ENCODE measurements around the gene EPB41L4B.

Gene EPB41L4B

DNA sequence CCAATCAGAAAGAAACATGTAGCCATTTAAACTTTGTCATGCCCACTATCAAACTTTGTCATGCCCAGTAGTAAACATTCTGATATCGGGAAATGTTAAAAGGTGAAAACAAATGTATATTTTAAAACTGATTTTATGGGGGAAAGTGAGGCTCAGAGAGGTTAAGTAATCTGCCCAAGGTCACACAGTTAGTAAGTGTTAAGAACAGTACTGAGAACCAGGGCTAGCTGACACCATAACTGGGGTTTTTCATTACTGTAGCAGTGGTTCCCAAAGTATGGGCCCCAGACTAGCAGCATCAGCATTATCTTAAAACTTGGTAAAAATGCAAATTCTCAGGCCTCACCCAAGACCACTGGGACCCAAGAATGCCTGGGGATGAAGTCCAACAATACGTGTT is 143.9 kb downstream of the EPB41L4B start:
- in situ Hi-C loops (cut with HindIII; ENCODE audit: low sequenced_read_pairs): no loop called here
- TF ChIP-seq, protein P1, sequence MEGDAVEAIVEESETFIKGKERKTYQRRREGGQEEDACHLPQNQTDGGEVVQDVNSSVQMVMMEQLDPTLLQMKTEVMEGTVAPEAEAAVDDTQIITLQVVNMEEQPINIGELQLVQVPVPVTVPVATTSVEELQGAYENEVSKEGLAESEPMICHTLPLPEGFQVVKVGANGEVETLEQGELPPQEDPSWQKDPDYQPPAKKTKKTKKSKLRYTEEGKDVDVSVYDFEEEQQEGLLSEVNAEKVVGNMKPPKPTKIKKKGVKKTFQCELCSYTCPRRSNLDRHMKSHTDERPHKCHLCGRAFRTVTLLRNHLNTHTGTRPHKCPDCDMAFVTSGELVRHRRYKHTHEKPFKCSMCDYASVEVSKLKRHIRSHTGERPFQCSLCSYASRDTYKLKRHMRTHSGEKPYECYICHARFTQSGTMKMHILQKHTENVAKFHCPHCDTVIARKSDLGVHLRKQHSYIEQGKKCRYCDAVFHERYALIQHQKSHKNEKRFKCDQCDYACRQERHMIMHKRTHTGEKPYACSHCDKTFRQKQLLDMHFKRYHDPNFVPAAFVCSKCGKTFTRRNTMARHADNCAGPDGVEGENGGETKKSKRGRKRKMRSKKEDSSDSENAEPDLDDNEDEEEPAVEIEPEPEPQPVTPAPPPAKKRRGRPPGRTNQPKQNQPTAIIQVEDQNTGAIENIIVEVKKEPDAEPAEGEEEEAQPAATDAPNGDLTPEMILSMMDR (IDR thresholded peaks at IDR 0.05; ENCODE audit: low read depth, low read length, missing control alignments): no peak
- DNase-seq (ENCODE audit: low read depth): no peak
- no peak overlapping the region for H3K4me3 ChIP-seq (ENCODE audit: low read depth, low read length)

DNA sequence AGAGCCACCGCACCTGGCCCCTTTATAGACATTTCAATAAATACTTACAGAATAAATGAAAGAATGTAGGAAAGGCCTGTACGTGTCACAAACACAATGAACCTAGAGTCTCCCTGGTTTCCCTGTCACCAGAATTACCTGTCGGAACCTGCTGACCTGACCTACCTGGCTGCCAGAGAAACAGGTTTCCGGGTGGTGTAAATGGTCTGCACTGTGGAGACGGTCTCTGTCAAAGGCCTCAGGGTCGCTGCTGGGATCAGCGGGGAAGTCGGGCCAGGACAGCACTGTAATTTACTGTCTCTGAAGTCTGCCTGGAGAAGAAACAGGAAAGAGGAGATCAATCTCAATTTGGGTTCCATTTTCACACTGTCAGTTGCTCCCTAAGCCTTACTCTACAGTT is 144.5 kb downstream of the EPB41L4B start:
- no peak overlapping the region for H3K4me3 ChIP-seq (ENCODE audit: low read depth, low read length)
- TF ChIP-seq, protein P1 (IDR thresholded peaks at IDR 0.05; ENCODE audit: low read depth, low read length, missing control alignments): no peak
- no peak for DNase-seq (ENCODE audit: low read depth)
- in situ Hi-C loops (cut with HindIII; ENCODE audit: low sequenced_read_pairs): no loop called here

DNA sequence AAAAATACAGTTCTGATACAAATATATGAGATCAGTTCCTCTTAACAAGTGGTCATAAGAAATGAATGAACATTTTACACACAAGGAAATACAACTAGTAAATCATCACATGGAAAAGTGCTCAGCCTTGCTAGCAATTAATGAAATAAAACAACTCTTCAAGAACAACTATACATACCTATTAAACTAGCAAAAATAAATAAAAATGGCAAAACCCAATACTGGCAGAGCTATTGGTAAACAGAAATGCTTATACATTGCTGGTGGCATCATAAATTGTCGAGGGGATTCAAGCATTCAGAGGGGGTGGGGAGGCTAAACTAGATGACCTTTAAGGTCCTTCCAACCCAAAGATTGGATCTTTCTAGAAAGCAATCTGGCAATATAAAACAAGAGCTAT is 147.9 kb downstream of the EPB41L4B start:
- DNase-seq (ENCODE audit: low read depth): no peak
- TF ChIP-seq, protein P1 (IDR thresholded peaks at IDR 0.05; ENCODE audit: low read depth, low read length, missing control alignments): no peak
- in situ Hi-C loops (cut with HindIII; ENCODE audit: low sequenced_read_pairs): no loop called here
- H3K4me3 ChIP-seq (ENCODE audit: low read depth, low read length): no peak overlapping the region

DNA sequence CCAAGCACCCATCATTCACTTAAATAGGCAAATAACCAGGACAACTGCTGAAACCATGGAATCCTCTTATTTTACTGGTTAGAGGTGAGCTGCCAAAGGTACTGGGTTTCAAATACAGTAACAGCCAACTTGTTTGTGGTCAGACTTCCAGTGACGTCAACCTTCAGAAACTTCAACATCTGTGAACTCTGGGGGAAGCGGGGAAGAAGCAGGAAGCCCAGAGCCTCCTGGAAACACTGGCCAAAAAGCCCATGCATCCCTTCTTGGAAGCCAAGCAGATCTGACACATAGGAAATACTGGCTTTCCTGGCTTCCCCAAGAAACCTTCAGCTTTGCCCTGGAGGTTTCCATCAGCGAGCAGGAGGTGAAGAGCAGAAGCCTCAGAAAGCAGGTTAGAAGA is 148.9 kb downstream of the EPB41L4B start:
- DNase-seq (ENCODE audit: low read depth): peak; percentile 80
- in situ Hi-C loops (cut with HindIII; ENCODE audit: low sequenced_read_pairs): no loop called here
- TF ChIP-seq, protein P1 (IDR thresholded peaks at IDR 0.05; ENCODE audit: low read depth, low read length, missing control alignments): no peak
- H3K4me3 ChIP-seq (ENCODE audit: low read depth, low read length): no peak overlapping the region

DNA sequence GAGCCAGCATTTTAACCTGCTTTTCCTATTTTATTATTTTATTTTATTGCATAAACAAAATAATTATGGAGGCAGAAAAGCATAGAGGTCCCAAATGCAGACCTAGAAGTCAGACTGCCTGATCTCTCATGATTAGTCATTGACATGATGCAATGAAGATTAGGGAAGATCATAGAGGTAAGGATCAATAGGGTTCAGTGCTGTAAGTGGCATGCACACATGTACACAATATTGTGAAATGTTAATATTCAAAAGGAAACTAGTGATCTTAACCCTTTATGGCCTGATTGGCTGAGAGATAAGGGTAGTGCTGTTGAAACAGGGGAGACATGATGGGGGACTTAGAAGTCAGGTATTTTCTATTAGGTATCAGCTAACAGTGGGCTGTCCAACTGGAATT is 152.7 kb downstream of the EPB41L4B start:
- in situ Hi-C loops (cut with HindIII; ENCODE audit: low sequenced_read_pairs): loop anchor here (5.0 kb wide), 1 partner anchor 41 kb away; no protein-coding TSS in a partner anchor
- TF ChIP-seq, protein P1 (IDR thresholded peaks at IDR 0.05; ENCODE audit: low read depth, low read length, missing control alignments): no peak
- DNase-seq (ENCODE audit: low read depth): no peak
- H3K4me3 ChIP-seq (ENCODE audit: low read depth, low read length): no peak overlapping the region

DNA sequence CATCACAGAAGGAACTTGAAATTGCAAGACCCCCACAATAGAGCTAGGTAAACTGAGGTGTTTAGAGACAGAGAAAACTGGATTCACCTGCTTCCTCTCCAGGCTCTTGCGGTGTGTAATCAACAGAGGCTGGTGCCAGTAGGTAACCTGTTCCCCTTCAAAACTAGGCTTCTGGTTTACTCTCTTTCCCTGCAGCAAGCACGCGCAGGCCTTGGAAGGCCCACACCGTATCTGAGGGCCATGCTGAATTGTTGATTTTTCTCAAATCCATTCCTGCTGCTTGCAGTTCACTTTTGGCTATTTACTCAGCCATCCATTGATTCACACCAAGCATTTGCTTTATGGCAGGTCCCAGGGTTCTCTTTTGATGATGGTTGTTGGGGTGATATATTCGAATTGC is 153.1 kb downstream of the EPB41L4B start:
- no peak overlapping the region for H3K4me3 ChIP-seq (ENCODE audit: low read depth, low read length)
- no peak for DNase-seq (ENCODE audit: low read depth)
- TF ChIP-seq, protein P1 (IDR thresholded peaks at IDR 0.05; ENCODE audit: low read depth, low read length, missing control alignments): no peak
- in situ Hi-C loops (cut with HindIII; ENCODE audit: low sequenced_read_pairs): loop anchor here (5.0 kb wide), 1 partner anchor 40 kb away; no protein-coding TSS in a partner anchor

All from astrocyte of the cerebellum (primary cell).